A549 treated with CpdA at 1 μM for 4 hours (cell line): ENCODE measurements around the gene TACR3. TPM values are rescaled to one million over a fixed set of nuclear protein-coding genes. Genes with fewer than 3 reads are reported as not detected.

Experiments
- total RNA-seq: library from RNA; stranded (reverse); fragments of 200-300 nt; extraction: Qiagen RNA extraction; gene quantifications from 5 replicates; pipeline ENCODE4 v1.2.3, GENCODE V29; 2022; ENCODE audit warnings: low read depth

The TACR3 gene, protein sequence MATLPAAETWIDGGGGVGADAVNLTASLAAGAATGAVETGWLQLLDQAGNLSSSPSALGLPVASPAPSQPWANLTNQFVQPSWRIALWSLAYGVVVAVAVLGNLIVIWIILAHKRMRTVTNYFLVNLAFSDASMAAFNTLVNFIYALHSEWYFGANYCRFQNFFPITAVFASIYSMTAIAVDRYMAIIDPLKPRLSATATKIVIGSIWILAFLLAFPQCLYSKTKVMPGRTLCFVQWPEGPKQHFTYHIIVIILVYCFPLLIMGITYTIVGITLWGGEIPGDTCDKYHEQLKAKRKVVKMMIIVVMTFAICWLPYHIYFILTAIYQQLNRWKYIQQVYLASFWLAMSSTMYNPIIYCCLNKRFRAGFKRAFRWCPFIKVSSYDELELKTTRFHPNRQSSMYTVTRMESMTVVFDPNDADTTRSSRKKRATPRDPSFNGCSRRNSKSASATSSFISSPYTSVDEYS
- not detected in 5 replicates for total RNA-seq

DNA sequence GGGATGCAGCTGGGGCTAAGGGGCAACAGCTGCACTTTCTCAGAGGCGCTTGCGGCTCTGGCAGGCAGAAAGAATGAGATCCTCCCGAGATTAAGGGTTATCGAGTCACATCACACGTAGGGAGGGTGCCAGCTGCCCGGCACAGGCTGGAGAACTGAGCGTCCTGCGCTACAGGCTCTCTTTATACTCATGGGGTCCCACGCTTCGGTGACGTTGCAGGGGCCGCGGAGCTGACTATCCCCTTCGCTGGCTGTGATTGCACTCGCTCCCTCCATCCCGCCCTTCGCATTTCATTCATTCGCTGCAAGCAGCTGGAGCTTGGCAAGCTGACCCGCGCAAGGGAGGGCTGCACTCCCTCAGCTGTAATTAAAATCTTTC is at the start of gene TACR3:
TSS of gene TACR3 (minus strand) at position 156 of the 378 bp plus-strand sequence. CDS start 310 bp downstream, outside the sequence.

